HEK293 (cell line): ENCODE data around the gene GLDC.

Experiments used
- ATF2 ChIP-seq: fragments of 450-650 bp; formaldehyde crosslinking; IDR thresholded peaks from 2 replicates; pipeline ENCODE4 v1.5.1; 2016; ENCODE audit warnings: missing biosample characterization, missing genetic modification characterization, low read depth
- BCL6B ChIP-seq: fragments of 450-650 bp; formaldehyde crosslinking; IDR thresholded peaks from 2 replicates; pipeline ENCODE4 v1.5.1; 2017; ENCODE audit warnings: missing biosample characterization, missing genetic modification characterization
- GLIS2 ChIP-seq: fragments of 450-650 bp; formaldehyde crosslinking; IDR thresholded peaks from 2 replicates; pipeline ENCODE4 v1.5.1; 2016; ENCODE audit warnings: missing biosample characterization, missing genetic modification characterization
- HIC1 ChIP-seq: fragments of 450-650 bp; formaldehyde crosslinking; IDR thresholded peaks from 2 replicates; pipeline ENCODE4 v1.5.1; 2016; ENCODE audit warnings: missing biosample characterization, missing genetic modification characterization
- IKZF3 ChIP-seq: fragments of 450-650 bp; IDR thresholded peaks from 2 replicates; pipeline ENCODE4 v1.5.0; 2018; ENCODE audit warnings: missing biosample characterization, mild to moderate bottlenecking, missing genetic modification characterization, moderate library complexity
- KLF1 ChIP-seq: fragments of 450-650 bp; formaldehyde crosslinking; IDR thresholded peaks from 2 replicates; pipeline ENCODE4 v1.5.1; 2016; ENCODE audit warnings: missing biosample characterization, missing genetic modification characterization
- OSR2 ChIP-seq: fragments of 450-650 bp; formaldehyde crosslinking; IDR thresholded peaks from 2 replicates; pipeline ENCODE4 v1.5.1; 2016; ENCODE audit warnings: missing biosample characterization, missing genetic modification characterization
- PBX3 ChIP-seq: sonication (generic); formaldehyde crosslinking; IDR thresholded peaks from 2 replicates; pipeline ENCODE4 v1.8.1; 2022; ENCODE audit warnings: mild to moderate bottlenecking, moderate library complexity, missing genetic modification reagents
- PRDM10 ChIP-seq: fragments of 450-650 bp; formaldehyde crosslinking; IDR thresholded peaks from 2 replicates; pipeline ENCODE4 v1.5.1; 2016; ENCODE audit warnings: missing biosample characterization, missing genetic modification characterization
- ZBTB17 ChIP-seq: fragments of 450-650 bp; formaldehyde crosslinking; IDR thresholded peaks from 2 replicates; pipeline ENCODE4 v1.5.1; 2016; ENCODE audit warnings: missing biosample characterization, missing genetic modification characterization
- ZBTB26 ChIP-seq: fragments of 450-650 bp; formaldehyde crosslinking; optimal IDR thresholded peaks from 2 replicates; pipeline ENCODE3; 2016; ENCODE audit warnings: missing biosample characterization, mild to moderate bottlenecking, missing genetic modification characterization
- ZFHX2 ChIP-seq: fragments of 450-650 bp; formaldehyde crosslinking; conservative IDR thresholded peaks from 2 replicates; pipeline ENCODE4 v1.5.1; 2016; ENCODE audit warnings: missing biosample characterization, missing genetic modification characterization
- ZFP69B ChIP-seq: fragments of 450-650 bp; formaldehyde crosslinking; IDR thresholded peaks from 2 replicates; pipeline ENCODE4 v1.5.1; 2016; ENCODE audit warnings: missing biosample characterization, missing genetic modification characterization
- ZNF138 ChIP-seq: fragments of 450-650 bp; formaldehyde crosslinking; IDR thresholded peaks from 2 replicates; pipeline ENCODE4 v1.5.1; 2016; ENCODE audit warnings: missing biosample characterization, missing genetic modification characterization, borderline replicate concordance
- ZNF341 ChIP-seq: fragments of 450-650 bp; formaldehyde crosslinking; IDR thresholded peaks from 2 replicates; pipeline ENCODE4; 2016; ENCODE audit warnings: low read depth, missing biosample characterization, missing genetic modification characterization
- ZNF48 ChIP-seq: fragments of 450-650 bp; formaldehyde crosslinking; IDR thresholded peaks from 2 replicates; pipeline ENCODE4 v1.5.1; 2016; ENCODE audit warnings: missing biosample characterization, missing genetic modification characterization
- ZNF585B ChIP-seq: fragments of 450-650 bp; formaldehyde crosslinking; IDR thresholded peaks from 2 replicates; pipeline ENCODE4 v1.5.1; 2016; ENCODE audit warnings: missing biosample characterization, missing genetic modification characterization
- ZNF629 ChIP-seq: fragments of 450-650 bp; formaldehyde crosslinking; IDR thresholded peaks from 2 replicates; pipeline ENCODE4 v1.5.1; 2017; ENCODE audit warnings: missing biosample characterization, missing genetic modification characterization
- ZNF660 ChIP-seq: fragments of 450-650 bp; IDR thresholded peaks from 2 replicates; pipeline ENCODE4 v1.5.1; 2018; ENCODE audit warnings: missing biosample characterization, mild to moderate bottlenecking, missing genetic modification characterization
- ZNF704 ChIP-seq: fragments of 450-650 bp; formaldehyde crosslinking; IDR thresholded peaks from 2 replicates; pipeline ENCODE4 v1.5.1; 2016; ENCODE audit warnings: missing biosample characterization, missing genetic modification characterization
- ZXDB ChIP-seq: fragments of 450-650 bp; formaldehyde crosslinking; IDR thresholded peaks from 2 replicates; pipeline ENCODE4 v1.5.1; 2016; ENCODE audit warnings: missing biosample characterization, missing genetic modification characterization

The GLDC gene

GRCh38 chr9:6681147-6681956, 35.8 kb upstream of the GLDC start (continued):
- no peak for TF ChIP-seq BCL6B (tag by site-specific recombination)
- peak; percentile 78 for TF ChIP-seq ZNF341 (tag by site-specific recombination)
- TF ChIP-seq ZNF704 (tag by site-specific recombination): no peak
- TF ChIP-seq PBX3 (CRISPR knock-in tag): no peak; the same call in 1 of the 2 replicates
- TF ChIP-seq ZBTB26 (tag by site-specific recombination): peak; percentile 96
- TF ChIP-seq HIC1 (tag by site-specific recombination): peak; percentile 67
- peak; percentile 30; the same call in 1 of the 2 replicates for TF ChIP-seq GLIS2 (tag by site-specific recombination)
- peak; percentile 33; the same call in 1 of the 2 replicates for TF ChIP-seq PRDM10 (tag by site-specific recombination)
- peak; percentile 73 for TF ChIP-seq ZNF660
- peak; percentile 39 for TF ChIP-seq ZNF585B (tag by site-specific recombination)
- TF ChIP-seq ZBTB17 (tag by site-specific recombination): peak; percentile 93
- TF ChIP-seq ZFP69B (tag by site-specific recombination): peak; percentile 48; the same call in 1 of the 2 replicates
- TF ChIP-seq OSR2 (tag by site-specific recombination): peak; percentile 41; the same call in 1 of the 2 replicates
- peak; percentile 65 for TF ChIP-seq ZXDB (tag by site-specific recombination)
- TF ChIP-seq ATF2 (tag by site-specific recombination): no peak
- no peak for TF ChIP-seq ZNF48 (tag by site-specific recombination)
- peak; percentile 63 for TF ChIP-seq ZNF629 (tag by site-specific recombination)
- no peak for TF ChIP-seq ZNF138 (tag by site-specific recombination)
- TF ChIP-seq ZFHX2 (tag by site-specific recombination): peak; percentile 18; the same call in 1 of the 2 replicates
- peak; percentile 100 for TF ChIP-seq IKZF3 (tag by site-specific recombination)
- peak; percentile 16; the same call in 1 of the 2 replicates for TF ChIP-seq KLF1 (tag by site-specific recombination)
